IMR-90 (cell line): ENCODE measurements around the gene ANKRD6. TPM values are rescaled to one million over a fixed set of nuclear protein-coding genes. Genes with fewer than 3 reads are reported as not detected.

Experiments
- ATAC-seq: fragments of 200-7000 bp; cut with Tn5 transposase; 2 replicates; pipeline ENCODE4 v1.9.1; 2020; ENCODE audit warnings: low read depth, mild to moderate bottlenecking, moderate library complexity
- BruUV-seq: library from RNA; stranded (reverse); fragments of 400-500 nt; replicated peaks from 2 replicates; lab custom pipeline; 2021; lab: Mats Ljungman, UMichigan
- CTCF ChIA-PET: fragments of 300-600 bp; formaldehyde crosslinking; extraction: SDS; loops from one replicate; lab custom pipeline; 2021; ENCODE audit warnings: antibody characterized with exemption; lab: Yijun Ruan, JAX
- POLR2A ChIA-PET: fragments of 300-600 bp; sonication (Branson Sonifier 250); formaldehyde crosslinking; loops from one replicate; lab custom pipeline; 2022; ENCODE audit warnings: antibody characterized with exemption; ENCODE audit not compliant: unreplicated experiment; lab: Charles Lee
- DNase-seq: peaks from one replicate; pipeline ENCODE4 v3.0.0; 2013
- H2AFZ ChIP-seq: replicated peaks from 2 replicates; pipeline ENCODE3; 2013; ENCODE audit warnings: low read length, mild to moderate bottlenecking; ENCODE audit not compliant: poor library complexity
- H2AK5ac ChIP-seq: 2 replicates; pipeline ENCODE4 v1.6.1; 2013; ENCODE audit warnings: low read depth, low read length, inconsistent platforms
- H2AK9ac ChIP-seq: replicated peaks from 2 replicates; pipeline ENCODE3; 2013; ENCODE audit warnings: mild to moderate bottlenecking, low read depth, low read length, moderate library complexity; ENCODE audit not compliant: poor library complexity
- H2BK120ac ChIP-seq: 2 replicates; pipeline ENCODE4 v1.6.1; 2013; ENCODE audit warnings: low read depth, low read length, inconsistent platforms
- H2BK15ac ChIP-seq: 3 replicates; pipeline ENCODE4 v1.6.1; 2013; ENCODE audit warnings: low read depth, low read length, inconsistent platforms
- H2BK20ac ChIP-seq: 2 replicates; pipeline ENCODE4 v1.6.1; 2013; ENCODE audit warnings: low read depth, mild to moderate bottlenecking, inconsistent platforms, low read length, moderate library complexity
- H2BK5ac ChIP-seq: 2 replicates; pipeline ENCODE4 v1.6.1; 2013; ENCODE audit warnings: mild to moderate bottlenecking, low read depth, low read length, inconsistent platforms; ENCODE audit not compliant: poor library complexity, severe bottlenecking
- H3K14ac ChIP-seq: replicated peaks from 2 replicates; pipeline ENCODE4 v1.6.1; 2013; ENCODE audit warnings: low read depth, low read length, inconsistent platforms
- H3K18ac ChIP-seq: 2 replicates; pipeline ENCODE4 v1.6.1; 2013; ENCODE audit warnings: low read depth, low read length, control low read depth
- H3K23ac ChIP-seq: 2 replicates; pipeline ENCODE4 v1.6.1; 2013; ENCODE audit warnings: low read depth, low read length, inconsistent platforms
- H3K27ac ChIP-seq: 2 replicates; pipeline ENCODE4 v1.5.1; 2013; ENCODE audit warnings: mild to moderate bottlenecking, control low read depth, low read length; ENCODE audit not compliant: insufficient read depth
- H3K27me3 ChIP-seq: 2 replicates; pipeline ENCODE4 v1.6.1; 2013; ENCODE audit warnings: low read length; ENCODE audit not compliant: control insufficient read depth, insufficient read depth
- H3K36me3 ChIP-seq: 2 replicates; pipeline ENCODE4 v1.6.1; 2013; ENCODE audit warnings: low read length, mixed read lengths; ENCODE audit not compliant: control insufficient read depth, insufficient read depth
- H3K4ac ChIP-seq: 2 replicates; pipeline ENCODE4 v1.6.1; 2013; ENCODE audit warnings: low read depth, low read length, inconsistent platforms
- H3K4me1 ChIP-seq: 2 replicates; pipeline ENCODE4 v1.6.1; 2013; ENCODE audit warnings: low read length, mixed read lengths; ENCODE audit not compliant: control insufficient read depth, insufficient read depth
- H3K4me2 ChIP-seq: 2 replicates; pipeline ENCODE4 v1.6.1; 2013; ENCODE audit warnings: low read depth, mild to moderate bottlenecking, control low read depth, low read length, moderate library complexity
- H3K4me3 ChIP-seq: 2 replicates; pipeline ENCODE4 v1.5.1; 2013; ENCODE audit warnings: low read depth, mild to moderate bottlenecking, control low read depth, low read length, moderate library complexity; ENCODE audit not compliant: insufficient read depth
- H3K56ac ChIP-seq: 2 replicates; pipeline ENCODE4 v1.6.1; 2013; ENCODE audit warnings: low read length, inconsistent platforms; ENCODE audit not compliant: insufficient read depth; ENCODE audit errors: extremely low read depth
- H3K79me1 ChIP-seq, 2 experiments: 2 replicates each; pipeline ENCODE4 v1.6.1; 2013; ENCODE audit warnings: low read length in 2 of 2, inconsistent platforms in 1 of 2, low read depth in 1 of 2
- H3K9ac ChIP-seq: 2 replicates; pipeline ENCODE4 v1.6.1; 2013; ENCODE audit warnings: low read depth, low read length, control low read depth
- H3K9me1 ChIP-seq: 2 replicates; pipeline ENCODE4 v1.6.1; 2013; ENCODE audit warnings: low read length, inconsistent platforms; ENCODE audit not compliant: insufficient read depth
- H3K9me3 ChIP-seq: 2 replicates; pipeline ENCODE4 v1.6.1; 2013; ENCODE audit warnings: low read length; ENCODE audit not compliant: control insufficient read depth, insufficient read depth
- H4K20me1 ChIP-seq: 2 replicates; pipeline ENCODE4 v1.6.1; 2013; ENCODE audit warnings: low read length, inconsistent platforms; ENCODE audit not compliant: insufficient read depth
- H4K5ac ChIP-seq: 2 replicates; pipeline ENCODE4 v1.6.1; 2013; ENCODE audit warnings: mild to moderate bottlenecking, low read depth, low read length, control low read depth
- H4K8ac ChIP-seq, 2 experiments: 2 replicates each; pipeline ENCODE4 v1.6.1; 2013; ENCODE audit warnings: low read depth in 2 of 2, low read length in 2 of 2, control low read depth in 1 of 2, inconsistent platforms in 1 of 2
- H4K91ac ChIP-seq: 2 replicates; pipeline ENCODE4 v1.6.1; 2013; ENCODE audit warnings: low read depth, low read length, inconsistent platforms; ENCODE audit not compliant: insufficient read depth
- BHLHE40 ChIP-seq: fragments of 150-350 bp; IDR thresholded peaks from 2 replicates; pipeline ENCODE4 v1.6.1; 2016; ENCODE audit warnings: mild to moderate bottlenecking, low read depth, low read length
- CEBPB ChIP-seq: IDR thresholded peaks from 2 replicates; pipeline ENCODE4 v1.6.1; 2012; ENCODE audit warnings: low read depth, low read length, improper control_type of control experiment
- CHD1 ChIP-seq: IDR thresholded peaks from 2 replicates; pipeline ENCODE4 v1.6.1; 2012; ENCODE audit warnings: low read depth, low read length, improper control_type of control experiment
- MAZ ChIP-seq: IDR thresholded peaks from 2 replicates; pipeline ENCODE4 v1.6.1; 2012; ENCODE audit warnings: low read depth, mild to moderate bottlenecking, low read length, improper control_type of control experiment, moderate library complexity, borderline replicate concordance
- NFE2L2 ChIP-seq: fragments of 150-350 bp; IDR thresholded peaks from 2 replicates; pipeline ENCODE4 v1.6.1; 2016; ENCODE audit warnings: low read depth, mild to moderate bottlenecking, low read length
- POLR2A ChIP-seq: IDR thresholded peaks from 2 replicates; pipeline ENCODE4 v1.6.1; 2012; ENCODE audit warnings: mild to moderate bottlenecking, low read depth, low read length
- RAD21 ChIP-seq: IDR thresholded peaks from 2 replicates; pipeline ENCODE4 v1.6.1; 2012; ENCODE audit warnings: low read length, improper control_type of control experiment
- RCOR1 ChIP-seq: IDR thresholded peaks from 2 replicates; pipeline ENCODE4 v1.6.1; 2012; ENCODE audit warnings: mild to moderate bottlenecking, low read length, improper control_type of control experiment; ENCODE audit not compliant: insufficient replicate concordance
- RFX5 ChIP-seq: IDR thresholded peaks from 2 replicates; pipeline ENCODE4 v1.8.0; 2012; ENCODE audit warnings: low read depth, mild to moderate bottlenecking, low read length, moderate library complexity
- WGBS, 2 experiments: methylation state at CpG; one replicate each; pipeline versions ENCODE4 v1.1.5 to v1.1.7; 2013; ENCODE audit warnings: missing lambda C conversion rate in 2 of 2; ENCODE audit not compliant: insufficient read length in 1 of 2; ENCODE audit errors: extremely low coverage in 2 of 2; 5-methylcytosine and 5-hydroxymethylcytosine counted together
- dilution Hi-C: fragments of 300-500 bp; cut with HindIII; formaldehyde crosslinking; loops from one replicate; pipeline ENCODE4 v1.14.3; 2018; ENCODE audit warnings: low sequenced_read_pairs; ENCODE audit not compliant: unreplicated experiment
- in situ Hi-C: fragments of 300-500 bp; cut with MboI; formaldehyde crosslinking; loops from 3 replicates; pipeline ENCODE4 v1.14.3; 2019; ENCODE audit warnings: low sequenced_read_pairs, inconsistent platforms, mixed read lengths
- intact Hi-C: fragments of 100-400 bp; cut with micrococcal nuclease; formaldehyde crosslinking; loops from 2 replicates; pipeline ENCODE4 v1.10.0; 2022
- polyA plus RNA-seq, 3 experiments: library from polyadenylated mRNA; depleted of rRNA; stranded (reverse); fragments of >200 nt; gene quantifications; 2 replicates each; pipeline ENCODE4 v1.2.3, GENCODE V29; 2012; ENCODE audit warnings: low replicate concordance in 1 of 3
- total RNA-seq: library from RNA; depleted of rRNA; stranded (reverse); fragments of >200 nt; gene quantifications from 2 replicates; pipeline ENCODE4 v1.2.3, GENCODE V29; 2012
- TF ChIP-seq, protein P1 (sequence below): conservative IDR thresholded peaks from 2 replicates; pipeline ENCODE4 v1.5.1; 2012; ENCODE audit warnings: mild to moderate bottlenecking, low read depth, low read length, improper control_type of control experiment
- TF ChIP-seq, protein P2 (sequence below): fragments of 150-350 bp; IDR thresholded peaks from 2 replicates; pipeline ENCODE4 v1.6.1; 2017; ENCODE audit warnings: mild to moderate bottlenecking, antibody characterized with exemption, low read length, low read depth

The ANKRD6 gene
- total and polyA plus RNA-seq, 2 of the 4 experiments (the other 2 are of a cell fraction) = 0.12 to 0.18 TPM

DNA sequence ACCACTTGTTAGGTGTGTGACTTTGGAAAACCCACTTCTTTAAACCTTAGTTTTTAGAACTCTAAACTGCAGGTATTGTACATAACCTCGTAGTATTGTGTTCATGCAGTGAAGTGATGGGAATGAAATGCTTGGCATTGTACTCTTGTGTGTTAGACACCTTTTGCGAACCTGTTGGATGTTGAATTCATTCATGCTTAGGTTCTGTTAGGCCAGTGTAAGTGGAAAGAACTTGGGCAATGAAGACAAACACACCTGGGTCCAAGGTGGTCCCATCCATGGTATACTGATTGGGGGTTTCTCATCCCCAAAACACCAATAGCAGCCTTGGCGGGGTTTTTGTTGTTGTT lies 1.2 kb downstream of the ANKRD6 start:
- no peak overlapping the region for H3K4me2 ChIP-seq

More for the DNA sequence above, 1.2 kb downstream of the ANKRD6 start:
- Histone ChIP-seq H4K20me1 (no peaks in the 10 kb centered on the region), H3K23ac (no peak overlapping the region), H3K9me3 (no peaks in the 10 kb centered on the region), H3K4me3 (no peak overlapping the region), H3K14ac (no peak overlapping the region), H2AFZ (peak overlapping the region; percentile 86), H2BK5ac (no peak overlapping the region), H3K56ac (no peak overlapping the region), H3K18ac (no peak overlapping the region), H2BK20ac (no peak overlapping the region), H3K79me1 (no peaks in the 10 kb centered on the region), H4K5ac (no peak overlapping the region), H2BK15ac (no peak overlapping the region), H3K27me3 (peaks cover 31% of the 10 kb centered on the region), H3K27ac (no peak overlapping the region), H2BK120ac (no peak overlapping the region), H2AK5ac (no peak overlapping the region), H4K91ac (no peak overlapping the region), H3K9me1 (peaks cover 2% of the 10 kb centered on the region; the same call in 1 of the 2 replicates), H3K9ac (no peak overlapping the region), H3K36me3 (no peaks in the 10 kb centered on the region), H2AK9ac (no peak overlapping the region), H3K4ac (no peak overlapping the region), H3K4me1 (no peaks in the 10 kb centered on the region), H4K8ac (no peak overlapping the region)
- in situ Hi-C loops = no loop called here
- ATAC-seq = no peak
- dilution Hi-C loops = no loop called here
- intact Hi-C loops = no loop called here
- BruUV-seq = no TSS peak
- WGBS, 2 experiments = 86% methylated on average over 1 of the region's 3 CpGs; no CpG with 5 or more reads in 1 of the 2 experiments
- CTCF ChIA-PET = no interaction called here
- DNase-seq = no peak
- TF ChIP-seq MAZ (no peak), CEBPB (no peak), POLR2A (no peak), RCOR1 (no peak), NFE2L2 (no peak), RAD21 (no peak), RFX5 (no peak), CHD1 (no peak), BHLHE40 (no peak)
- TF ChIP-seq, protein P1, sequence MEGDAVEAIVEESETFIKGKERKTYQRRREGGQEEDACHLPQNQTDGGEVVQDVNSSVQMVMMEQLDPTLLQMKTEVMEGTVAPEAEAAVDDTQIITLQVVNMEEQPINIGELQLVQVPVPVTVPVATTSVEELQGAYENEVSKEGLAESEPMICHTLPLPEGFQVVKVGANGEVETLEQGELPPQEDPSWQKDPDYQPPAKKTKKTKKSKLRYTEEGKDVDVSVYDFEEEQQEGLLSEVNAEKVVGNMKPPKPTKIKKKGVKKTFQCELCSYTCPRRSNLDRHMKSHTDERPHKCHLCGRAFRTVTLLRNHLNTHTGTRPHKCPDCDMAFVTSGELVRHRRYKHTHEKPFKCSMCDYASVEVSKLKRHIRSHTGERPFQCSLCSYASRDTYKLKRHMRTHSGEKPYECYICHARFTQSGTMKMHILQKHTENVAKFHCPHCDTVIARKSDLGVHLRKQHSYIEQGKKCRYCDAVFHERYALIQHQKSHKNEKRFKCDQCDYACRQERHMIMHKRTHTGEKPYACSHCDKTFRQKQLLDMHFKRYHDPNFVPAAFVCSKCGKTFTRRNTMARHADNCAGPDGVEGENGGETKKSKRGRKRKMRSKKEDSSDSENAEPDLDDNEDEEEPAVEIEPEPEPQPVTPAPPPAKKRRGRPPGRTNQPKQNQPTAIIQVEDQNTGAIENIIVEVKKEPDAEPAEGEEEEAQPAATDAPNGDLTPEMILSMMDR = no peak
- TF ChIP-seq, protein P2, sequence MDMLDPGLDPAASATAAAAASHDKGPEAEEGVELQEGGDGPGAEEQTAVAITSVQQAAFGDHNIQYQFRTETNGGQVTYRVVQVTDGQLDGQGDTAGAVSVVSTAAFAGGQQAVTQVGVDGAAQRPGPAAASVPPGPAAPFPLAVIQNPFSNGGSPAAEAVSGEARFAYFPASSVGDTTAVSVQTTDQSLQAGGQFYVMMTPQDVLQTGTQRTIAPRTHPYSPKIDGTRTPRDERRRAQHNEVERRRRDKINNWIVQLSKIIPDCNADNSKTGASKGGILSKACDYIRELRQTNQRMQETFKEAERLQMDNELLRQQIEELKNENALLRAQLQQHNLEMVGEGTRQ = no peak
- POLR2A ChIA-PET = no interaction called here
